Esophagus squamous epithelium (tissue), 5 donors: ENCODE data around the gene AGR2. TPM values are rescaled to one million over a fixed set of nuclear protein-coding genes. Genes with fewer than 3 reads are reported as not detected.

ENCODE experiments used
- DNase-seq: peaks from one replicate; lab custom pipeline; 2025; lab: John Stamatoyannopoulos, UW
- H3K27ac ChIP-seq, 4 donors: fragments of 200-600 bp; sonication (generic); one replicate each; pipeline ENCODE4 v1.5.1; 2016 to 2019; ENCODE audit warnings: mild to moderate bottlenecking in 1 of 4
- H3K27me3 ChIP-seq, 4 donors: fragments of 200-600 bp; sonication (generic); 1 replicate in 3 of 4; 2 replicates in 1 of 4; pipeline versions ENCODE4 v1.5.1 to v1.6.0; 2017 to 2021; ENCODE audit warnings: antibody characterized with exemption in 1 of 4
- H3K36me3 ChIP-seq, 3 donors: fragments of 200-600 bp; sonication (generic); one replicate each; pipeline ENCODE4 v1.5.1; 2016 to 2019
- H3K4me1 ChIP-seq, 3 donors: fragments of 200-600 bp; sonication (generic); one replicate each; pipeline ENCODE4 v1.5.1; 2017 to 2019
- H3K4me3 ChIP-seq, 4 donors: fragments of 200-600 bp; sonication (generic); 1 replicate in 3 of 4; 2 replicates in 1 of 4; pipeline ENCODE4 v1.5.1; 2016 to 2019; ENCODE audit warnings: mild to moderate bottlenecking in 2 of 4, moderate library complexity in 1 of 4
- H3K9me3 ChIP-seq, 3 donors: fragments of 200-600 bp; sonication (generic); one replicate each; pipeline ENCODE4 v1.5.1; 2016 to 2019
- POLR2A ChIP-seq, 4 donors: fragments of 450-650 bp; IDR thresholded peaks; one replicate each; pipeline ENCODE4 v1.6.1; 2017; ENCODE audit warnings: antibody characterized with exemption in 4 of 4, mild to moderate bottlenecking in 4 of 4, moderate library complexity in 3 of 4
- WGBS, 2 donors: methylation state at CpG; one replicate each; pipeline ENCODE4 v1.1.5; 2018; 5-methylcytosine and 5-hydroxymethylcytosine counted together
- intact Hi-C: fragments of 100-400 bp; cut with DNase I; formaldehyde crosslinking; loops from one replicate; pipeline ENCODE4 v1.15.0; 2022
- total RNA-seq, 4 donors: library from RNA; depleted of rRNA; stranded (reverse); fragments of >200 nt; gene quantifications; one replicate each; pipeline ENCODE4 v1.1.0, GENCODE V29; 2016
- TF ChIP-seq, protein P1 (sequence below), 6 experiments: fragments of 450-650 bp in 4 of 6; fragments of 200-600 bp in 2 of 6; sonication (generic) in 2 of 6; IDR thresholded peaks; one replicate each; pipeline ENCODE4 v1.5.1; 2016 to 2019; ENCODE audit warnings: antibody characterized with exemption in 6 of 6, mild to moderate bottlenecking in 4 of 6, moderate library complexity in 4 of 6
- donor health status: DM: yes; HTN: yes; CAD: no.

AGR2 gene
- total RNA-seq, 4 donors from 2014 or later, result 1.6 to 12.4 (median 3.9) TPM

DNA sequence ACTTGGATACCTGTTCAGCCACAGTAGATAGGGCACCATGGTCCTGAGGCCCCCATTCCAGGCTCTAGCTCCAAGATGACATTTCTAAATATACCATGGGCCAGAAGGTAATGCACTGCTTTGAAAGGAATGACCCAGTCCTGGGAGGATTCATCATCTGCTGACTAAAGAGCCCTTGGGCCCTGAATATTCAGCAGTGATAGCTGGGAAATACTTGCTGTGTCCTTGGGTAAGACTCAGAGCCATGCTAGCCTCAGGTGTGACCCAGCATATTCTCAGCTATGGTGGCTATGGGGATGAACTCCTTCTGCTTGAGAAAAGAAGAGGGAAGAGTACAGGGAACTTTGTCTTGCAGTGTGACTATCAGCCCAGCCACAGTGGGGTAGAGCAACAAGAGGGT, 21.3 kb upstream of the AGR2 start:
- intact Hi-C loops, result no loop called here
- Histone ChIP-seq H3K9me3 (no peaks in the 10 kb centered on the region), H3K4me3 (no peak overlapping the region), H3K36me3 (no peaks in the 10 kb centered on the region), H3K27ac (no peak overlapping the region), H3K27me3 (no peaks in the 10 kb centered on the region), H3K4me1 (no peaks in the 10 kb centered on the region)
- TF ChIP-seq, protein P1, sequence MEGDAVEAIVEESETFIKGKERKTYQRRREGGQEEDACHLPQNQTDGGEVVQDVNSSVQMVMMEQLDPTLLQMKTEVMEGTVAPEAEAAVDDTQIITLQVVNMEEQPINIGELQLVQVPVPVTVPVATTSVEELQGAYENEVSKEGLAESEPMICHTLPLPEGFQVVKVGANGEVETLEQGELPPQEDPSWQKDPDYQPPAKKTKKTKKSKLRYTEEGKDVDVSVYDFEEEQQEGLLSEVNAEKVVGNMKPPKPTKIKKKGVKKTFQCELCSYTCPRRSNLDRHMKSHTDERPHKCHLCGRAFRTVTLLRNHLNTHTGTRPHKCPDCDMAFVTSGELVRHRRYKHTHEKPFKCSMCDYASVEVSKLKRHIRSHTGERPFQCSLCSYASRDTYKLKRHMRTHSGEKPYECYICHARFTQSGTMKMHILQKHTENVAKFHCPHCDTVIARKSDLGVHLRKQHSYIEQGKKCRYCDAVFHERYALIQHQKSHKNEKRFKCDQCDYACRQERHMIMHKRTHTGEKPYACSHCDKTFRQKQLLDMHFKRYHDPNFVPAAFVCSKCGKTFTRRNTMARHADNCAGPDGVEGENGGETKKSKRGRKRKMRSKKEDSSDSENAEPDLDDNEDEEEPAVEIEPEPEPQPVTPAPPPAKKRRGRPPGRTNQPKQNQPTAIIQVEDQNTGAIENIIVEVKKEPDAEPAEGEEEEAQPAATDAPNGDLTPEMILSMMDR (IDR thresholded peaks at IDR 0.05), result no peak
- no peak for TF ChIP-seq POLR2A (IDR thresholded peaks at IDR 0.05)
- no peak for DNase-seq

DNA sequence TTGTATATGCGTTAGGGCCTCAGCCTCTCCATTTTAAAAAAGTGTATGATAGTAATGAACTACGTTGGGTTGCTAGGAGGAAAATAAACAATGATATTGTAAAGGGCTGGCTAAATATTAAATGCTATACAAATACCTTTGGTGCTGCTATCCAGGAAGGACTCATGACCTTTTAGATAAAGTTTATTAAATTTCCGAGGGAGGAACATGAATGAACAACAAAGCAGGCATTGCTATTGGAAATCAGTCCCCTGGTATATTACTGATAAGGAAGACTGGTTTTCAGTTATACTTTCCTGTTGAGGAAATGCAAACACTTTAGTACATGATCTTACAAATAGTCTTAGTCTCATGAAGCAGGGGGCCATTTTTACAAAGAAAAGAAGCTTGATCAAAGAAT, 17.2 kb upstream of the AGR2 start:
- no peak for TF ChIP-seq POLR2A (IDR thresholded peaks at IDR 0.05)
- TF ChIP-seq, protein P1 (IDR thresholded peaks at IDR 0.05), result no peak
- H3K4me1 ChIP-seq, result peaks cover 0 to 8% (median 0%) of the 10 kb centered on the region in 3 donors
- H3K27me3 ChIP-seq, result no peaks in the 10 kb centered on the region
- no peak overlapping the region for H3K27ac ChIP-seq
- intact Hi-C loops, result no loop called here
- no peaks in the 10 kb centered on the region for H3K36me3 ChIP-seq
- H3K4me3 ChIP-seq, result no peak overlapping the region
- no peaks in the 10 kb centered on the region for H3K9me3 ChIP-seq
- DNase-seq, result no peak
- 55 to 82% methylated on average over 3 of the region's 3 CpGs for WGBS, 2 donors

DNA sequence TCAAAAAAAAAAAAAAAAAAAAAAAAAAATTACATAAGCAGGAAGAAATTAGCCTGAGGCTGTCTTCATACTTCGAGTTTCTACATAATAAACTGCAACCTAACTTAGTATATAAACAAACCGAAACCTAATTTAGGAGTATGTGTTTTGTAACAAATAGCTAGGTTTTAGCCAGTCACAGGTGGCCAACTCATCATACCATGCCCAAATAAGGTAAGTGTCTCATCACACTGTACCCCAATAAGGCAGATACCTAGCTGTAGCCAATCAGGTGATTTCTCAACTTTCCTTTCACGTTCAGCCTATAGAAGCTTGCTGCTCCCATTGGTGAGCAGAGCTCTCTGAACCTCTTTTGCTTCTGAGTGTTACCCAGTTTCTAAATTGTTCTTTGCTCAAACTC, 13.9 kb upstream of the AGR2 start:
- no peak overlapping the region for H3K4me3 ChIP-seq
- WGBS, 2 donors, result 79 to 80% methylated on average over 3 of the region's 3 CpGs
- H3K36me3 ChIP-seq, result no peaks in the 10 kb centered on the region
- no peaks in the 10 kb centered on the region for H3K9me3 ChIP-seq
- TF ChIP-seq POLR2A (IDR thresholded peaks at IDR 0.05), result no peak
- intact Hi-C loops, result no loop called here
- H3K4me1 ChIP-seq, result peaks cover 0 to 18% (median 0%) of the 10 kb centered on the region in 3 donors
- H3K27ac ChIP-seq, result no peak overlapping the region
- DNase-seq, result no peak
- no peaks in the 10 kb centered on the region for H3K27me3 ChIP-seq

DNA sequence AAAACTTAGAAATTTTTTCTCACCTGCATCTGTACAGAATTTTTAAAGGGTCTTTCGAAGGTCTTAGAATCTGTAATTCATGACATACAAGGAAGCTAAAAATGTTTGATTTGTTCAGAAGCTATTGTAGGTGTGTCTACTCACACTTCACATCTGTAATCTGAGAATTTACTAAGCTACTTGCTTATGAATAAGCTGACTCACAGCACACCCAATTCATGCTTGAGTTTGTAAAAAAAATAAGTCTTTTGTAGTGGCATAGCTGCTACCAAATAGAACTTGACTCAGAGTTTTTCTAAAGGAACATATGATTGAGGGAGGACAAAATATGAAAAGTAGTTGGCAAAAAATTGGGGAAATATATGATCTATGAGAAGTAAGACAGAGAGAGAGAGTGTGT, 12.7 kb upstream of the AGR2 start:
- peaks cover 0 to 18% (median 0%) of the 10 kb centered on the region in 3 donors for H3K4me1 ChIP-seq
- 25 to 52% methylated on average over 1 of the region's 1 CpG for WGBS, 2 donors

DNA sequence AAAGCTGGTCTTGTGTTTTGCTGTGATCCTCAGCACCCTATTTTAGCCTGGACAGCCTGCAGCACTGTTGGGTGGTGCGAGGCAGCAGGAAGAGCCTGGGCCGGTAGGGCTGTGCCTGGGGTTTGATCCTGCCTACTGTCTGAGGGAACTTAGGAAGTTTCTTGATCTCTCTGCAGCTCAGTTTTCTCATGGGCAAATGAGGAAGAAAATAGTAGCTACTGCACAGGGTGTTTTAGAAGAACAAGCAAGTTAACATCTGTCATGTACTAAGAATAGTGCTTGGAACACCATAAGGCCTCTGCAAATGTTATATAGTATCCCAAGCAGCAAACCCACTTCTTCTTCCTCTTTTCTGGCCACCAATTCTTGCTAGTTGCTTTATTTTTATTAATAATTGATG, 12.0 kb upstream of the AGR2 start:
- 45 to 54% methylated on average over 2 of the region's 2 CpGs for WGBS, 2 donors
- no peak for TF ChIP-seq POLR2A (IDR thresholded peaks at IDR 0.05)
- TF ChIP-seq, protein P1 (IDR thresholded peaks at IDR 0.05), result no peak
- DNase-seq, result no peak

More for the DNA sequence above, 12.7 kb upstream of the AGR2 start:
- intact Hi-C loops, result no loop called here
- no peaks in the 10 kb centered on the region for H3K27me3 ChIP-seq
- no peak overlapping the region for H3K4me3 ChIP-seq
- peak overlapping the region in 1 of 4 donors; percentile 44 for H3K27ac ChIP-seq
- TF ChIP-seq POLR2A (IDR thresholded peaks at IDR 0.05), result no peak
- TF ChIP-seq, protein P1 (IDR thresholded peaks at IDR 0.05), result no peak
- no peaks in the 10 kb centered on the region for H3K36me3 ChIP-seq
- H3K9me3 ChIP-seq, result no peaks in the 10 kb centered on the region
- no peak for DNase-seq

DNA sequence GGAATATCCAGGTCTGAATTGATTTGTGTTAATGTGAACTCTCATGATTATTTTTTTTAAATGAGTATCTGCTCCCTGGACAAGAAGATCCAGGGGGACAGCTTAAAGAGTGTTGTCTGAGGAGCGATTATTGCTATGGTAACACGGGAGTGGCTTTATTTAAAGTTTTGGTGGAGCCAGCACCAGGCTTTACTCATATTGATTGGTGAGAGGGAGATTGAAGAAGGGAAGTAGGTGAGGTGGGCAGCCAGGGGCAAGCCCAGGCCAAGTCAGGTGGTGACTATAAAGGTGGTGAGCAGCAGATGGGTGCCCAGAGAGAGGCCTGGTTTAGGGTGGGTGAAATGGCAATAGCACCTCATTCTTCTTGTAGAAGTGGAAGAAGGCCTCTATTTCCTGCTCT, 10.2 kb upstream of the AGR2 start:
- Histone ChIP-seq H3K36me3 (no peaks in the 10 kb centered on the region), H3K27ac (no peak overlapping the region), H3K9me3 (no peaks in the 10 kb centered on the region), H3K4me3 (no peak overlapping the region), H3K4me1 (peaks cover 0 to 18% (median 0%) of the 10 kb centered on the region in 3 donors), H3K27me3 (no peaks in the 10 kb centered on the region)
- TF ChIP-seq, protein P1 (IDR thresholded peaks at IDR 0.05), result no peak
- TF ChIP-seq POLR2A (IDR thresholded peaks at IDR 0.05), result no peak
- no peak for DNase-seq
- intact Hi-C loops, result no loop called here
- 64 to 81% methylated on average over 2 of the region's 2 CpGs for WGBS, 2 donors

More for the DNA sequence above, 12.0 kb upstream of the AGR2 start:
- Histone ChIP-seq H3K4me3 (no peak overlapping the region), H3K4me1 (peaks cover 0 to 18% (median 0%) of the 10 kb centered on the region in 3 donors), H3K27ac (peak overlapping the region in 1 of 4 donors; percentile 46), H3K9me3 (no peaks in the 10 kb centered on the region), H3K27me3 (no peaks in the 10 kb centered on the region), H3K36me3 (no peaks in the 10 kb centered on the region)
- intact Hi-C loops, result no loop called here
